Measurements from ENCODE around the gene CYB5R2. TPM values are rescaled to one million over a fixed set of nuclear protein-coding genes. Genes with fewer than 3 reads are reported as not detected.

The CYB5R2 gene
- total RNA-seq, 2 experiments from 2014 or later: not detected

DNA sequence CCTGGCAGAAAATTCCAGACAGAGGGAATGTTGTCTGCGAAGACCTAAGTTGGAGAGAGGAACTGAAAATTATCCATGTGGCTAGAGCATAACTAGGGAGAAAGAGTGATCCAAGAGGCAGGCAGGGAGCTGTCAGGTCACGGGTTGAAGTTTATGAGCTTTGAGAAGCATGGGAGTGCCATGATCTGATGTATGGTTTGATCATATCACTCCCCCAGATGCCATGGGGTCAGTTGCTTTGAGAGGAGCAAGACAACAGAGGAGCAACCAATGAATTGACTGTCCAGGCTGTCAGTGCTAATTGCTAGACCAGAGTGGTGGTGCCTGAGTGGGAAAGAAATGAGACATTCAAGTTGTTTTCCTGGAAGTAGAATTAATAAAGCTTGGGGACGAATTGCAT is 54.0 kb downstream of the CYB5R2 start:
- Histone ChIP-seq H3K9me3 (ENCODE audit: low read length) (no peaks in the 10 kb centered on the region), H2AFZ (ENCODE audit: low read length) (no peak overlapping the region), H3K9me2 (ENCODE audit: insufficient read depth, low read length) (no peaks in the 10 kb centered on the region), H3K79me2 (ENCODE audit: insufficient read depth, low read depth, low read length) (no peaks in the 10 kb centered on the region), H3K4me2 (ENCODE audit: low read length) (no peak overlapping the region), H3K36me3 (ENCODE audit: insufficient read depth, low read length) (peaks cover 86% of the 10 kb centered on the region), H3K4me3 (ENCODE audit: low read depth, low read length, poor library complexity, severe bottlenecking) (no peak overlapping the region), H3K4me1 (ENCODE audit: insufficient read depth, low read length, poor library complexity, severe bottlenecking) (no peaks in the 10 kb centered on the region), H3K27ac (ENCODE audit: low read depth, low read length, poor library complexity, severe bottlenecking) (no peak overlapping the region), H4K20me1 (ENCODE audit: insufficient read depth, low read length) (no peaks in the 10 kb centered on the region)
- no TSS peak for BruUV-seq (replicated peaks)
- intact Hi-C loops (cut with micrococcal nuclease; ENCODE audit: unreplicated experiment): no loop called here
- no peak for TF ChIP-seq EZH2phosphoT487 (IDR thresholded peaks at IDR 0.05; ENCODE audit: borderline replicate concordance, low read depth, low read length)
- TF ChIP-seq, protein P1, sequence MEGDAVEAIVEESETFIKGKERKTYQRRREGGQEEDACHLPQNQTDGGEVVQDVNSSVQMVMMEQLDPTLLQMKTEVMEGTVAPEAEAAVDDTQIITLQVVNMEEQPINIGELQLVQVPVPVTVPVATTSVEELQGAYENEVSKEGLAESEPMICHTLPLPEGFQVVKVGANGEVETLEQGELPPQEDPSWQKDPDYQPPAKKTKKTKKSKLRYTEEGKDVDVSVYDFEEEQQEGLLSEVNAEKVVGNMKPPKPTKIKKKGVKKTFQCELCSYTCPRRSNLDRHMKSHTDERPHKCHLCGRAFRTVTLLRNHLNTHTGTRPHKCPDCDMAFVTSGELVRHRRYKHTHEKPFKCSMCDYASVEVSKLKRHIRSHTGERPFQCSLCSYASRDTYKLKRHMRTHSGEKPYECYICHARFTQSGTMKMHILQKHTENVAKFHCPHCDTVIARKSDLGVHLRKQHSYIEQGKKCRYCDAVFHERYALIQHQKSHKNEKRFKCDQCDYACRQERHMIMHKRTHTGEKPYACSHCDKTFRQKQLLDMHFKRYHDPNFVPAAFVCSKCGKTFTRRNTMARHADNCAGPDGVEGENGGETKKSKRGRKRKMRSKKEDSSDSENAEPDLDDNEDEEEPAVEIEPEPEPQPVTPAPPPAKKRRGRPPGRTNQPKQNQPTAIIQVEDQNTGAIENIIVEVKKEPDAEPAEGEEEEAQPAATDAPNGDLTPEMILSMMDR (conservative IDR thresholded peaks at IDR 0.05; ENCODE audit: low read length): no peak
- ChIA-PET POLR2A (interaction anchor here (1.2 kb wide), 1 partner anchor 18 kb away, joined by 3 read pairs; no protein-coding TSS in a partner anchor), CTCF (ENCODE audit: unreplicated experiment) (no interaction called here)
- DNase-seq (ENCODE audit: low spot score): no peak

DNA sequence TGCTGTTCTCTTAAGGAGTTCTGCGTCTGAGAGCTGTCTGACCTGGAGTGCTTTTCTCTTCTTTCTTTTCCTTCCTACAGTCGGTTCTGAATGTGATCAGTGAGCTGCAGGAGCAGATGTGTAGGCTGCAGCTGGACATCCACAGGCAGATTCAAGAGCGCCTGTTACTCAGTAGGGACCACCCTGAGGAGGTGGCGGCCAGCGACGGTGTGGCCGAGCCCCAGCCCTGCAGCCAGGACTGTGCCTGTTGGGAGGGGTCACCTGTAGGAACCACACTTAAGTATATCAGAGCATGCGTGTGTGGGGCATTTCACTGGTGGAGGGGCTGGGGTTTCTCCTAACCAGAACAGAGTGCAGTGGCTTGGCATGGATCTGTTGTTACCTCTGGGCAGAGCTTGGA is 56.3 kb downstream of the CYB5R2 start:
- no peak overlapping the region for H2AFZ ChIP-seq (ENCODE audit: low read length)
- no peak overlapping the region for H3K27ac ChIP-seq (ENCODE audit: low read depth, low read length, poor library complexity, severe bottlenecking)
- TF ChIP-seq, protein P1 (conservative IDR thresholded peaks at IDR 0.05; ENCODE audit: low read length): no peak
- no peak for TF ChIP-seq EZH2phosphoT487 (IDR thresholded peaks at IDR 0.05; ENCODE audit: borderline replicate concordance, low read depth, low read length)
- ChIA-PET POLR2A (no interaction called here), CTCF (ENCODE audit: unreplicated experiment) (no interaction called here)
- no peaks in the 10 kb centered on the region for H3K9me2 ChIP-seq (ENCODE audit: insufficient read depth, low read length)
- no peaks in the 10 kb centered on the region for H3K79me2 ChIP-seq (ENCODE audit: insufficient read depth, low read depth, low read length)
- H3K36me3 ChIP-seq (ENCODE audit: insufficient read depth, low read length): peaks cover 86% of the 10 kb centered on the region
- H3K4me1 ChIP-seq (ENCODE audit: insufficient read depth, low read length, poor library complexity, severe bottlenecking): no peaks in the 10 kb centered on the region
- H4K20me1 ChIP-seq (ENCODE audit: insufficient read depth, low read length): no peaks in the 10 kb centered on the region
- no peak for DNase-seq (ENCODE audit: low spot score)
- no peak overlapping the region for H3K4me2 ChIP-seq (ENCODE audit: low read length)
- no peak overlapping the region for H3K4me3 ChIP-seq (ENCODE audit: low read depth, low read length, poor library complexity, severe bottlenecking)
- no peaks in the 10 kb centered on the region for H3K9me3 ChIP-seq (ENCODE audit: low read length)
- BruUV-seq (replicated peaks): no TSS peak
- intact Hi-C loops (cut with micrococcal nuclease; ENCODE audit: unreplicated experiment): no loop called here

Other genes starting within 250 kb of the CYB5R2 start
- gene OLFML1, start 188.0 kb downstream of the CYB5R2 start, total RNA-seq (2014; rRNA removed; shearing (Covaris generic)): not detected in 2 replicates
- not detected in 2 replicates for gene OLFML1, start 188.0 kb downstream of the CYB5R2 start, total RNA-seq (2022)
- gene PPFIBP2, start 159.5 kb downstream of the CYB5R2 start, total RNA-seq (2014; rRNA removed; shearing (Covaris generic)): 102 and 129 TPM in 2 replicates
- gene PPFIBP2, start 159.5 kb downstream of the CYB5R2 start, total RNA-seq (2022): 182 and 196 TPM in 2 replicates
- not detected in 2 replicates for gene OVCH2, start 33.0 kb upstream of the CYB5R2 start, total RNA-seq (2014; rRNA removed; shearing (Covaris generic))
- gene OVCH2, start 33.0 kb upstream of the CYB5R2 start, total RNA-seq (2022): not detected in 2 replicates
- not detected in 2 replicates for gene OR5P2, start 123.4 kb upstream of the CYB5R2 start, total RNA-seq (2014; rRNA removed; shearing (Covaris generic))
- not detected in 2 replicates for gene OR5P2, start 123.4 kb upstream of the CYB5R2 start, total RNA-seq (2022)
- not detected in 2 replicates for gene OR5P3, start 157.3 kb upstream of the CYB5R2 start, total RNA-seq (2014; rRNA removed; shearing (Covaris generic))
- gene OR5P3, start 157.3 kb upstream of the CYB5R2 start, total RNA-seq (2022): not detected in 2 replicates

All from OCI-LY7 (cell line).